HL-60 (cell line): ENCODE results near the gene GLP1R.
A peak's percentile ranks its signal among the peaks of the same experiment; 100 is the strongest.

Experiments used
- DNase-seq, 2 experiments: peaks; one replicate each; pipeline ENCODE4 v3.0.0-alpha.2; 2010 to 2020; ENCODE audit warnings: low read depth in 1 of 2, low spot score in 1 of 2
- H3K27ac ChIP-seq: fragments of 250-450 bp; sonication (Bioruptor Pico); replicated peaks from 2 replicates; pipeline ENCODE4 v1.5.1; 2020; ENCODE audit warnings: mild to moderate bottlenecking, moderate library complexity
- H3K27me3 ChIP-seq: fragments of 250-450 bp; sonication (Bioruptor Pico); 2 replicates; pipeline ENCODE4 v1.5.1; 2021; ENCODE audit warnings: mild to moderate bottlenecking, moderate library complexity; ENCODE audit not compliant: insufficient read depth, poor library complexity, severe bottlenecking
- H3K4me3 ChIP-seq: replicated peaks from 2 replicates; pipeline ENCODE4 v1.5.1; 2011; ENCODE audit warnings: mild to moderate bottlenecking, control low read depth, low read length; ENCODE audit not compliant: insufficient read depth
- CTCF ChIP-seq: IDR thresholded peaks from one replicate; pipeline ENCODE4 v1.5.1; 2011; ENCODE audit warnings: low read length, control low read depth, inconsistent platforms; ENCODE audit not compliant: insufficient read depth
- GABPA ChIP-seq: IDR thresholded peaks from 2 replicates; pipeline ENCODE4 v1.6.1; 2012; ENCODE audit warnings: low read depth
- POLR2AphosphoS5 ChIP-seq: IDR thresholded peaks from 2 replicates; pipeline ENCODE4 v1.6.1; 2012; ENCODE audit warnings: low read depth
- SPI1 ChIP-seq: IDR thresholded peaks from 2 replicates; pipeline ENCODE4 v1.6.1; 2012; ENCODE audit warnings: low read depth, mild to moderate bottlenecking, borderline replicate concordance
- TF ChIP-seq, protein P1 (sequence below): IDR thresholded peaks from 2 replicates; pipeline ENCODE4 v1.6.1; 2012; ENCODE audit warnings: low read depth; ENCODE audit not compliant: insufficient replicate concordance

Gene GLP1R

GRCh38 chr6:39107034-39107433 lies 58.5 kb downstream of the GLP1R start:
- DNase-seq = no peak
- TF ChIP-seq SPI1 = peak; percentile 92
- no peak for TF ChIP-seq CTCF
- Histone ChIP-seq H3K27me3 (no peaks in the 10 kb centered on the region), H3K4me3 (no peak overlapping the region), H3K27ac (no peak overlapping the region)

DNA sequence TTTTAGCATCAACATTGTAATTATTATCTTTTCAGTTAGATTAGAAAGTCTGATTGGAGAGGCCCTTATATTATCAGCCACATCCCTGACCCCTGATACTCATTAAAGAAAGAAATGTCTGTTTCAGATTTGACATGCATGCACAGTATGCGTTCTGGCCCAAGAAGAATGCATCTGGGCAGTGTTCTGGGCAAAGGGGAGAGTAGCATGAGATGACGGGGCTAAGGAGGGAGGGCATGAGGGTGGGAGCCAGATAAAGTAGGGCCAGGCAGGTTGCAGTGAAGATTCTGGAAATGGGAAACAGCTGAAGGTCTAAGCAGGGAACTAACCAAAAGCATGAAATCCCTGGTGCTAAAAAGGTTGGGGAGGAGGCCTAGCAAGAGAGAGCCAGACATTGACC lies 59.1 kb downstream of the GLP1R start:
- Histone ChIP-seq H3K27ac (no peak overlapping the region), H3K4me3 (no peak overlapping the region), H3K27me3 (no peaks in the 10 kb centered on the region)
- TF ChIP-seq SPI1 = no peak
- TF ChIP-seq GABPA = no peak
- no peak for TF ChIP-seq CTCF
- no peak for TF ChIP-seq POLR2AphosphoS5
- TF ChIP-seq, protein P1, sequence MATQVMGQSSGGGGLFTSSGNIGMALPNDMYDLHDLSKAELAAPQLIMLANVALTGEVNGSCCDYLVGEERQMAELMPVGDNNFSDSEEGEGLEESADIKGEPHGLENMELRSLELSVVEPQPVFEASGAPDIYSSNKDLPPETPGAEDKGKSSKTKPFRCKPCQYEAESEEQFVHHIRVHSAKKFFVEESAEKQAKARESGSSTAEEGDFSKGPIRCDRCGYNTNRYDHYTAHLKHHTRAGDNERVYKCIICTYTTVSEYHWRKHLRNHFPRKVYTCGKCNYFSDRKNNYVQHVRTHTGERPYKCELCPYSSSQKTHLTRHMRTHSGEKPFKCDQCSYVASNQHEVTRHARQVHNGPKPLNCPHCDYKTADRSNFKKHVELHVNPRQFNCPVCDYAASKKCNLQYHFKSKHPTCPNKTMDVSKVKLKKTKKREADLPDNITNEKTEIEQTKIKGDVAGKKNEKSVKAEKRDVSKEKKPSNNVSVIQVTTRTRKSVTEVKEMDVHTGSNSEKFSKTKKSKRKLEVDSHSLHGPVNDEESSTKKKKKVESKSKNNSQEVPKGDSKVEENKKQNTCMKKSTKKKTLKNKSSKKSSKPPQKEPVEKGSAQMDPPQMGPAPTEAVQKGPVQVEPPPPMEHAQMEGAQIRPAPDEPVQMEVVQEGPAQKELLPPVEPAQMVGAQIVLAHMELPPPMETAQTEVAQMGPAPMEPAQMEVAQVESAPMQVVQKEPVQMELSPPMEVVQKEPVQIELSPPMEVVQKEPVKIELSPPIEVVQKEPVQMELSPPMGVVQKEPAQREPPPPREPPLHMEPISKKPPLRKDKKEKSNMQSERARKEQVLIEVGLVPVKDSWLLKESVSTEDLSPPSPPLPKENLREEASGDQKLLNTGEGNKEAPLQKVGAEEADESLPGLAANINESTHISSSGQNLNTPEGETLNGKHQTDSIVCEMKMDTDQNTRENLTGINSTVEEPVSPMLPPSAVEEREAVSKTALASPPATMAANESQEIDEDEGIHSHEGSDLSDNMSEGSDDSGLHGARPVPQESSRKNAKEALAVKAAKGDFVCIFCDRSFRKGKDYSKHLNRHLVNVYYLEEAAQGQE = no peak
- DNase-seq = no peak

- H3K4me3 ChIP-seq = no peak overlapping the region
- no peak for TF ChIP-seq GABPA
- no peak for TF ChIP-seq SPI1
- TF ChIP-seq CTCF = no peak
- no peak for TF ChIP-seq POLR2AphosphoS5
- TF ChIP-seq, protein P1 = no peak
- no peaks in the 10 kb centered on the region for H3K27me3 ChIP-seq
- DNase-seq = no peak
- H3K27ac ChIP-seq = no peak overlapping the region
These were observed 59.7 kb downstream of the GLP1R start for GRCh38 chr6:39108041-39108839.

DNA sequence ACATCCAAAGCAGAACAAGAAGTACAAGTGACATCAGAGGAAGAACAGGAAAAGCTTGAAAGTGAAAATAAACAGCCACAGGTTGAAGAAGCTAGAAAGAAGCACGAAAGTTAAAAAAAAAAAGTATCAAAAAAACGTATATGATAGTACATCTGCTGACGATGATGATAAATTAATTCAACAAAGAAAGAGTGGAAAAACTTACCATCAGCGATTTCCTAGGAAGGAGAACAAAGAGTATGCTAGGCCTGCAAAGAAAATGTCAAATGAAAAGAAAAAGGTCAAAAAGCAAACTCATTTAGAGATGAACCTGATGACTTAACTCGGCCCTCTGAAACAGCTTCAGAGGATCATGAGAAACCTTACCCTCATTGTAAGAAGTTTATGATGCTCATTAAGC lies 62.7 kb downstream of the GLP1R start:
- no peak for DNase-seq
- Histone ChIP-seq H3K4me3 (no peak overlapping the region), H3K27me3 (no peaks in the 10 kb centered on the region), H3K27ac (no peak overlapping the region)
- TF ChIP-seq, protein P1 = no peak
- TF ChIP-seq GABPA (no peak), SPI1 (no peak), CTCF (no peak), POLR2AphosphoS5 (no peak)
